ENCODE results near the gene PTGDS.

The PTGDS gene

GRCh38 chr9:137007108-137007815, 30.0 kb downstream of the PTGDS start:
- no peak overlapping the region for H3K4me2 ChIP-seq (ENCODE audit: low read length)
- H3K4me1 ChIP-seq (ENCODE audit: low read length): no peaks in the 10 kb centered on the region
- no peaks in the 10 kb centered on the region for H3K9me3 ChIP-seq (ENCODE audit: insufficient read depth, low read length)

DNA sequence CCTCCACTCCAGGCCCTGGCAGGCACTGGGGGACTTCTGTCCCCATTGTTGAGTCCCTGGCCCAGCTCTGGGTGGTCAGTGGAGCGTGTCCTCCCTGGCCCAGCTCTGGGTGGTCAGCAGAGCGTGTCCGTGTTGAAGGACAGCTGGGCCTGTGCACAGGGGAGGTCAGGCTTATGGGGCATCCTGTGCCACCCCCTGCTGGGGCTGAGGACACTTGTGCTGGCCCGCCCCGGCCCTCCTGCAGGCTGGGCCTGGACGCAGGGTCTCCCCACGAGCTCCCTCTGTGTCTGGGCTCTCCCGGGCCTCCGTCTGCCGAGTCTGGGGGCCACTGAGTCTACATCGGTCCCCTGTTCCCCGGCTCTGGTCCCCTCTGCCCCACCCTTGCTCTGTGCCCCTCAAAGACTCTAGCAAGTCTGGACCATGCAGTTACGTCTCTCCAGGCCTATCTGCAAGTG, 30.5 kb downstream of the PTGDS start:
- H2AFZ ChIP-seq (ENCODE audit: low read depth, low read length): no peak overlapping the region
- H4K20me1 ChIP-seq (ENCODE audit: insufficient read depth, low read length): no peaks in the 10 kb centered on the region
- no peaks in the 10 kb centered on the region for H3K9me3 ChIP-seq (ENCODE audit: insufficient read depth, low read length)
- H3K9ac ChIP-seq (ENCODE audit: low read length): no peak overlapping the region
- no peaks in the 10 kb centered on the region for H3K79me2 ChIP-seq (ENCODE audit: low read length)
- H3K27ac ChIP-seq (ENCODE audit: low read length): no peak overlapping the region
- H3K27me3 ChIP-seq (ENCODE audit: low read depth, low read length): no peaks in the 10 kb centered on the region; the same call in 1 of the 2 replicates
- no peaks in the 10 kb centered on the region for H3K4me1 ChIP-seq (ENCODE audit: low read length)
- H3K4me2 ChIP-seq (ENCODE audit: low read length): no peak overlapping the region
- no peaks in the 10 kb centered on the region for H3K36me3 ChIP-seq (replicated peaks; ENCODE audit: low read depth, low read length)
- TF ChIP-seq EZH2phosphoT487 (IDR thresholded peaks at IDR 0.05; ENCODE audit: low read depth) (no peak), CTCF (IDR thresholded peaks at IDR 0.05; ENCODE audit: low read depth, low read length) (no peak)
- H3K4me3 ChIP-seq (ENCODE audit: low read length): no peak overlapping the region

More at GRCh38 chr9:137007108-137007815, 30.0 kb downstream of the PTGDS start:
- no peak overlapping the region for H3K4me3 ChIP-seq (ENCODE audit: low read length)
- H3K36me3 ChIP-seq (replicated peaks; ENCODE audit: low read depth, low read length): no peaks in the 10 kb centered on the region
- TF ChIP-seq CTCF (IDR thresholded peaks at IDR 0.05; ENCODE audit: low read depth, low read length) (no peak), EZH2phosphoT487 (IDR thresholded peaks at IDR 0.05; ENCODE audit: low read depth) (no peak)
- H3K79me2 ChIP-seq (ENCODE audit: low read length): no peaks in the 10 kb centered on the region
- no peaks in the 10 kb centered on the region for H4K20me1 ChIP-seq (ENCODE audit: insufficient read depth, low read length)
- peaks cover under 1% of the 10 kb centered on the region for H3K27me3 ChIP-seq (ENCODE audit: low read depth, low read length)
- H3K27ac ChIP-seq (ENCODE audit: low read length): no peak overlapping the region
- H2AFZ ChIP-seq (ENCODE audit: low read depth, low read length): no peak overlapping the region
- H3K9ac ChIP-seq (ENCODE audit: low read length): no peak overlapping the region

- no peak overlapping the region for H3K4me2 ChIP-seq (ENCODE audit: low read length)
- H2AFZ ChIP-seq (ENCODE audit: low read depth, low read length): no peak overlapping the region
- no peaks in the 10 kb centered on the region for H3K4me1 ChIP-seq (ENCODE audit: low read length)
- H3K9me3 ChIP-seq (ENCODE audit: insufficient read depth, low read length): no peaks in the 10 kb centered on the region
- no peaks in the 10 kb centered on the region for H4K20me1 ChIP-seq (ENCODE audit: insufficient read depth, low read length)
- TF ChIP-seq EZH2phosphoT487 (IDR thresholded peaks at IDR 0.05; ENCODE audit: low read depth) (no peak), CTCF (IDR thresholded peaks at IDR 0.05; ENCODE audit: low read depth, low read length) (no peak)
- no peaks in the 10 kb centered on the region for H3K36me3 ChIP-seq (replicated peaks; ENCODE audit: low read depth, low read length)
- H3K27ac ChIP-seq (ENCODE audit: low read length): no peak overlapping the region
- H3K4me3 ChIP-seq (ENCODE audit: low read length): no peak overlapping the region
- H3K27me3 ChIP-seq (ENCODE audit: low read depth, low read length): no peaks in the 10 kb centered on the region
- no peaks in the 10 kb centered on the region for H3K79me2 ChIP-seq (ENCODE audit: low read length)
- no peak overlapping the region for H3K9ac ChIP-seq (ENCODE audit: low read length)
Measured at GRCh38 chr9:137008312-137008711, 31.0 kb downstream of the PTGDS start.

DNA sequence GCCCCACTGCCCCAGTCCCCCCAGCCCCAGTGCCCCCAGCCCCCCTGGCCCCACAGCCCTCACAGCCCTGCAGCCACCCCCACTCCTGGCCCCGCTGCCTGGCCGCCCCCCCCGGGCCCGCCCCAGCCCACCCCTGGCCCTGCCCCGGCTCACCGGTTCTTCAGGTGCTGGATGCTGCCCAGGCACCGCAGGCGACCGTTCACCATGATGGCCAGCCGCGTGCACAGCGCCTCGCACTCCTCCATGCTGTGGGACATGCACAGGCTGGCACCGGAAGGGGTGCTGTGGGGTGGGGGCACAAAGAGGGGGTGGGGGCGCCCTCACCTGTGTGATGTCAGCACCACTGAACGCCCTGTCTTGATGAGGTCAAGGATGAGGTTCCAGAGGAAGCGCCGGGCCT, 31.9 kb downstream of the PTGDS start:
- no peaks in the 10 kb centered on the region for H3K36me3 ChIP-seq (replicated peaks; ENCODE audit: low read depth, low read length)
- H3K4me3 ChIP-seq (ENCODE audit: low read length): no peak overlapping the region
- TF ChIP-seq CTCF (IDR thresholded peaks at IDR 0.05; ENCODE audit: low read depth, low read length): no peak
- no peaks in the 10 kb centered on the region for H3K27me3 ChIP-seq (ENCODE audit: low read depth, low read length)
- H3K27ac ChIP-seq (ENCODE audit: low read length): no peak overlapping the region
- H3K9ac ChIP-seq (ENCODE audit: low read length): no peak overlapping the region
- H3K4me1 ChIP-seq (ENCODE audit: low read length): no peaks in the 10 kb centered on the region
- H3K4me2 ChIP-seq (ENCODE audit: low read length): no peak overlapping the region
- H4K20me1 ChIP-seq (ENCODE audit: insufficient read depth, low read length): no peaks in the 10 kb centered on the region
- H3K9me3 ChIP-seq (ENCODE audit: insufficient read depth, low read length): no peaks in the 10 kb centered on the region
- no peak overlapping the region for H2AFZ ChIP-seq (ENCODE audit: low read depth, low read length)
- no peaks in the 10 kb centered on the region for H3K79me2 ChIP-seq (ENCODE audit: low read length)

Data from OCI-LY3 (cell line).